B cell (primary cell): ENCODE data around the gene HMGXB3. TPM values are rescaled to one million over a fixed set of nuclear protein-coding genes. Genes with fewer than 3 reads are reported as not detected.

Experiments
- ATAC-seq: fragments of 200-7000 bp; cut with Tn5 transposase; one replicate; pipeline ENCODE4 v1.10.0; 2021; ENCODE audit warnings: low read depth, mild to moderate bottlenecking, moderate number of reproducible peaks, moderate library complexity
- CTCF ChIA-PET: fragments of 350-600 bp; sonication (Branson Sonifier 250); formaldehyde crosslinking; loops from one replicate; lab custom pipeline; 2021; ENCODE audit warnings: antibody characterized with exemption, inconsistent platforms; lab: Charles Lee
- POLR2A ChIA-PET: fragments of 350-600 bp; sonication (Branson Sonifier 250); formaldehyde crosslinking; loops from one replicate; lab custom pipeline; 2021; ENCODE audit warnings: antibody characterized with exemption; lab: Charles Lee
- DNase-seq: peaks from one replicate; pipeline ENCODE4 v3.0.0; 2013
- H2AFZ ChIP-seq: 2 replicates; pipeline ENCODE4 v1.6.1; 2012; ENCODE audit warnings: mild to moderate bottlenecking, low read depth, low read length; ENCODE audit not compliant: insufficient read depth, poor library complexity, severe bottlenecking
- H3K27ac ChIP-seq, 2 donors: 1 replicate in 1 of 2; 2 replicates in 1 of 2; pipeline ENCODE4 v1.5.1; 2012 to 2013; ENCODE audit warnings: low read length in 2 of 2, mild to moderate bottlenecking in 2 of 2, moderate library complexity in 1 of 2
- H3K27me3 ChIP-seq, 4 experiments: fragments of 200-600 bp in 1 of 4; sonication (generic) in 1 of 4; replicated peaks in 1 of 4; 1 replicate in 2 of 4; 2 replicates in 2 of 4; pipeline versions ENCODE4 v1.6.1 to v1.7.0; 2013 to 2016; ENCODE audit warnings: low read length in 3 of 4, mild to moderate bottlenecking in 2 of 4, mixed read lengths in 1 of 4, moderate library complexity in 1 of 4; ENCODE audit not compliant: insufficient read depth in 4 of 4, control insufficient read depth in 3 of 4; ENCODE audit errors: control extremely low read depth in 1 of 4
- H3K36me3 ChIP-seq, 2 experiments: replicated peaks in 1 of 2; 1 replicate in 1 of 2; 2 replicates in 1 of 2; pipeline versions ENCODE4 v1.6.1 to v1.7.1; 2013; ENCODE audit warnings: low read length in 1 of 2; ENCODE audit not compliant: insufficient read depth in 2 of 2, control insufficient read depth in 1 of 2; ENCODE audit errors: control extremely low read depth in 1 of 2, extremely low read depth in 1 of 2
- H3K4me1 ChIP-seq, 2 donors: fragments of 200-600 bp in 1 of 2; sonication (generic) in 1 of 2; 1 replicate in 1 of 2; 2 replicates in 1 of 2; pipeline versions ENCODE4 v1.5.1 to v1.6.1; 2013 to 2017; ENCODE audit warnings: low read length in 2 of 2; ENCODE audit not compliant: control insufficient read depth in 2 of 2, insufficient read depth in 2 of 2
- H3K4me2 ChIP-seq: replicated peaks from 2 replicates; pipeline ENCODE3; 2012; ENCODE audit warnings: mild to moderate bottlenecking, low read depth, low read length; ENCODE audit not compliant: poor library complexity, severe bottlenecking
- H3K4me3 ChIP-seq, 5 experiments: fragments of 200-600 bp in 1 of 5; sonication (generic) in 1 of 5; 1 replicate in 3 of 5; 2 replicates in 2 of 5; pipeline versions ENCODE4 v1.5.1 to v1.7.0; 2011 to 2016; ENCODE audit warnings: low read length in 4 of 5, mild to moderate bottlenecking in 4 of 5, low read depth in 2 of 5, control low read depth in 1 of 5, moderate library complexity in 1 of 5; ENCODE audit not compliant: insufficient read depth in 1 of 5; ENCODE audit errors: control extremely low read depth in 1 of 5, extremely low read depth in 1 of 5
- H3K79me2 ChIP-seq: fragments of 200-600 bp; sonication (generic); one replicate; pipeline ENCODE4 v1.6.0; 2016; ENCODE audit warnings: low read length; ENCODE audit not compliant: control insufficient read depth, insufficient read depth
- H3K9ac ChIP-seq: fragments of 200-600 bp; sonication (generic); 2 replicates; pipeline ENCODE4 v1.6.1; 2017; ENCODE audit warnings: mild to moderate bottlenecking, low read length, moderate library complexity
- H3K9me3 ChIP-seq, 3 donors: one replicate each; pipeline versions ENCODE4 v1.6.1 to v1.7.1; 2013; ENCODE audit warnings: low read length in 2 of 3; ENCODE audit not compliant: control insufficient read depth in 2 of 3, insufficient read depth in 1 of 3; ENCODE audit errors: control extremely low read depth in 1 of 3
- H4K20me1 ChIP-seq: 2 replicates; pipeline ENCODE4 v1.6.0; 2012; ENCODE audit warnings: mild to moderate bottlenecking, low read length; ENCODE audit not compliant: insufficient read depth, control insufficient read depth, poor library complexity, severe bottlenecking
- H3K27ac Mint-ChIP-seq: one replicate; pipeline ENCODE4 v1.8.0; 2021; ENCODE audit warnings: mixed read lengths
- H3K27me3 Mint-ChIP-seq: one replicate; pipeline ENCODE4 v1.8.0; 2021; ENCODE audit warnings: mixed read lengths
- H3K4me1 Mint-ChIP-seq: one replicate; pipeline ENCODE4 v1.8.0; 2021; ENCODE audit warnings: mixed read lengths
- H3K4me3 Mint-ChIP-seq: one replicate; pipeline ENCODE4 v1.8.0; 2021; ENCODE audit warnings: mixed read lengths
- H3K9me3 Mint-ChIP-seq: one replicate; pipeline ENCODE4 v1.8.0; 2022; ENCODE audit warnings: mixed read lengths; ENCODE audit not compliant: insufficient read depth
- EZH2 ChIP-seq: IDR thresholded peaks from 2 replicates; pipeline ENCODE4 v1.6.1; 2012; ENCODE audit warnings: borderline replicate concordance, low read depth, mild to moderate bottlenecking, moderate library complexity, low read length; ENCODE audit not compliant: insufficient read depth, poor library complexity, severe bottlenecking
- WGBS: methylation state at CpG from one replicate; pipeline ENCODE4 v1.1.5; 2013; ENCODE audit warnings: missing lambda C conversion rate; ENCODE audit not compliant: insufficient coverage; 5-methylcytosine and 5-hydroxymethylcytosine counted together
- intact Hi-C: fragments of 100-400 bp; cut with micrococcal nuclease; formaldehyde crosslinking; loops from one replicate; pipeline ENCODE4 v1.10.0; 2022
- polyA plus RNA-seq: library from polyadenylated mRNA; depleted of rRNA; stranded (reverse); fragments of >200 nt; gene quantifications from 2 replicates; pipeline ENCODE4 v1.2.3, GENCODE V29; 2012
- total RNA-seq, 2 donors: library from RNA; stranded (reverse); fragments of 120-200 nt in 1 of 2; gene quantifications; 1 replicate in 1 of 2; 2 replicates in 1 of 2; pipeline versions ENCODE4 v1.2.3 to v1.2.4, GENCODE V29; 2013 to 2022
- TF ChIP-seq, protein P1 (sequence below): fragments of 200-600 bp; IDR thresholded peaks from one replicate; pipeline ENCODE4 v1.8.0; 2022; ENCODE audit warnings: antibody characterized with exemption, mild to moderate bottlenecking

The HMGXB3 gene
- total and polyA plus RNA-seq, 2 donors (not counting 1 experiment from before 2014, with no cell fraction given) = 28.5 to 35.7 TPM

DNA sequence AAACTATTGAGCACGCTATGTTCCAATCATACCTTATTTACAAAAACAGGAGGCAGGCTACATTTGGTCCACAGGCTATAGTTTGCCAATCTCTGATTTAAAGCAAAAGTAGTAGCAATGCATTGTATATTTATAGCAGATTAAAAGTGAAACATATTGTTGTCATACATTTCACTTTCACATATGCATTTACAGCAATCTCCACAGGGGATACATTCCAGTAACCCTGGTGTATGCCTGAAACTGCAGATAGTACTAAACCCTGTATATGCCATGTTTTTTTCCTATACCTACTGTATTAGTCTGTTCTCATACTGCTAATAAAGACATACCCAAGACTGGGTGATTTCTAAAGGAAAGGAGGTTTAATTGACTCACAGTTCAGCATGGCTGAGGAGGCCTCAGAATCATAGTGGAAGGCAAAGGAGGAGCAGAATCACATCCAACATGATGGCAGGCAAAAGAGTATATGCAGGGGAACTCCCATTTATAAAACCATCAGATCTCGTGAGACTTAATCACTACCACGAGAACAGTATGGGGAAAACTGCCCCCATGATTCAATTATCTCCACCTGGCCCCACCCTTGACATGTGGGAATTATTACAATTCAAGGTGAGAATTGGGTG lies 91.7 kb downstream of the HMGXB3 start:
- Histone ChIP-seq H3K27ac (no peak overlapping the region), H4K20me1 (no peaks in the 10 kb centered on the region), H3K9me3 (no peaks in the 10 kb centered on the region), H2AFZ (no peak overlapping the region), H3K9ac (no peak overlapping the region), H3K27me3 (no peaks in the 10 kb centered on the region), H3K4me2 (no peak overlapping the region), H3K4me1 (no peaks in the 10 kb centered on the region), H3K4me3 (no peak overlapping the region), H3K79me2 (no peaks in the 10 kb centered on the region), H3K36me3 (no peaks in the 10 kb centered on the region)
- peaks cover 14% of the 10 kb centered on the region for H3K27me3 Mint-ChIP-seq
- ChIA-PET POLR2A (no interaction called here), CTCF (interaction anchor here (0.6 kb wide), 1 partner anchor 307 kb away, joined by 3 read pairs; no protein-coding TSS in a partner anchor)
- ATAC-seq (no peak), DNase-seq (no peak)
- no peak overlapping the region for H3K27ac Mint-ChIP-seq
- intact Hi-C loops = no loop called here
- TF ChIP-seq, protein P1, sequence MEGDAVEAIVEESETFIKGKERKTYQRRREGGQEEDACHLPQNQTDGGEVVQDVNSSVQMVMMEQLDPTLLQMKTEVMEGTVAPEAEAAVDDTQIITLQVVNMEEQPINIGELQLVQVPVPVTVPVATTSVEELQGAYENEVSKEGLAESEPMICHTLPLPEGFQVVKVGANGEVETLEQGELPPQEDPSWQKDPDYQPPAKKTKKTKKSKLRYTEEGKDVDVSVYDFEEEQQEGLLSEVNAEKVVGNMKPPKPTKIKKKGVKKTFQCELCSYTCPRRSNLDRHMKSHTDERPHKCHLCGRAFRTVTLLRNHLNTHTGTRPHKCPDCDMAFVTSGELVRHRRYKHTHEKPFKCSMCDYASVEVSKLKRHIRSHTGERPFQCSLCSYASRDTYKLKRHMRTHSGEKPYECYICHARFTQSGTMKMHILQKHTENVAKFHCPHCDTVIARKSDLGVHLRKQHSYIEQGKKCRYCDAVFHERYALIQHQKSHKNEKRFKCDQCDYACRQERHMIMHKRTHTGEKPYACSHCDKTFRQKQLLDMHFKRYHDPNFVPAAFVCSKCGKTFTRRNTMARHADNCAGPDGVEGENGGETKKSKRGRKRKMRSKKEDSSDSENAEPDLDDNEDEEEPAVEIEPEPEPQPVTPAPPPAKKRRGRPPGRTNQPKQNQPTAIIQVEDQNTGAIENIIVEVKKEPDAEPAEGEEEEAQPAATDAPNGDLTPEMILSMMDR = no peak
- no peak for TF ChIP-seq EZH2
- peaks cover 4% of the 10 kb centered on the region for H3K4me1 Mint-ChIP-seq
- WGBS = no CpG with 5 or more reads among the region's 3 CpGs
- H3K9me3 Mint-ChIP-seq = no peaks in the 10 kb centered on the region
- H3K4me3 Mint-ChIP-seq = no peak overlapping the region

DNA sequence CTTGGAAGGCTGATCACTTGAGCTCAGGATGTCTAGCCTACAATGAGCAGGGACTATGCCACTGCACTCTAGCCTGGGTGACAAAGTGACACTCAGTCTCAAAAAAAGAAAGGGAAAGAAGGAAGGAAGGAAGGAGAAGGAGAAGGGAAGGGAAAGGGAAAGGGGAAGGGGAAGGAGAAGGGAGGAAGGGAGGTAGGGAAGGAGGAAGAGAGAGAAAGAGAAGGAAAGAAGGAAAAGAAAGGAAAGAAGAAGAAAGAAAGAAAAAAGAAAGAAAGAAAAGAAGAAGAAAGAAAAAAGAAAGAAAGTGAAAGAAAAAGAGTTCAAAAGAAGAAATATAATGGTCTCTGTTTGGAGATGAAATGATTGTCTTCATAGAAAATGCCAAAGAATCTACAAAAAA lies 96.6 kb downstream of the HMGXB3 start:
- no peak overlapping the region for H3K4me2 ChIP-seq
- no peak overlapping the region for H3K4me3 ChIP-seq
- H3K79me2 ChIP-seq = no peaks in the 10 kb centered on the region
- H3K36me3 ChIP-seq = no peaks in the 10 kb centered on the region
- TF ChIP-seq, protein P1 = no peak
- no peak for TF ChIP-seq EZH2
- no peak overlapping the region for H2AFZ ChIP-seq
- Mint-ChIP-seq H3K4me3 (no peak overlapping the region), H3K27me3 (peaks cover 8% of the 10 kb centered on the region), H3K27ac (no peak overlapping the region), H3K4me1 (no peaks in the 10 kb centered on the region), H3K9me3 (no peaks in the 10 kb centered on the region)
- H3K4me1 ChIP-seq = no peaks in the 10 kb centered on the region
- ChIA-PET POLR2A (no interaction called here), CTCF (no interaction called here)
- no peak overlapping the region for H3K27ac ChIP-seq
- intact Hi-C loops = no loop called here
- H3K9ac ChIP-seq = no peak overlapping the region
- H3K9me3 ChIP-seq = no peaks in the 10 kb centered on the region
- no peaks in the 10 kb centered on the region for H4K20me1 ChIP-seq
- H3K27me3 ChIP-seq = no peaks in the 10 kb centered on the region
- ATAC-seq (no peak), DNase-seq (no peak)
